ENCODE measurements around the gene GSG1L2.

- TF ChIP-seq, protein P1, sequence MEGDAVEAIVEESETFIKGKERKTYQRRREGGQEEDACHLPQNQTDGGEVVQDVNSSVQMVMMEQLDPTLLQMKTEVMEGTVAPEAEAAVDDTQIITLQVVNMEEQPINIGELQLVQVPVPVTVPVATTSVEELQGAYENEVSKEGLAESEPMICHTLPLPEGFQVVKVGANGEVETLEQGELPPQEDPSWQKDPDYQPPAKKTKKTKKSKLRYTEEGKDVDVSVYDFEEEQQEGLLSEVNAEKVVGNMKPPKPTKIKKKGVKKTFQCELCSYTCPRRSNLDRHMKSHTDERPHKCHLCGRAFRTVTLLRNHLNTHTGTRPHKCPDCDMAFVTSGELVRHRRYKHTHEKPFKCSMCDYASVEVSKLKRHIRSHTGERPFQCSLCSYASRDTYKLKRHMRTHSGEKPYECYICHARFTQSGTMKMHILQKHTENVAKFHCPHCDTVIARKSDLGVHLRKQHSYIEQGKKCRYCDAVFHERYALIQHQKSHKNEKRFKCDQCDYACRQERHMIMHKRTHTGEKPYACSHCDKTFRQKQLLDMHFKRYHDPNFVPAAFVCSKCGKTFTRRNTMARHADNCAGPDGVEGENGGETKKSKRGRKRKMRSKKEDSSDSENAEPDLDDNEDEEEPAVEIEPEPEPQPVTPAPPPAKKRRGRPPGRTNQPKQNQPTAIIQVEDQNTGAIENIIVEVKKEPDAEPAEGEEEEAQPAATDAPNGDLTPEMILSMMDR (IDR thresholded peaks at IDR 0.05) = no peak
- TF ChIP-seq EP300 (IDR thresholded peaks at IDR 0.05) (no peak), POLR2A (IDR thresholded peaks at IDR 0.05) (no peak)
These were observed 33.2 kb upstream of the GSG1L2 start for GRCh38 chr17:9855036-9855435.

Measured in tibial nerve (tissue), 4 donors.